Neural cell (in vitro differentiated cells): Measurements from ENCODE around the gene SPG11. TPM values are rescaled to one million over a fixed set of nuclear protein-coding genes. Genes with fewer than 3 reads are reported as not detected.

Experiments used
- H2AFZ ChIP-seq: fragments of 200-600, 300-800 bp; sonication (generic), shearing (Covaris generic); 2 replicates; pipeline ENCODE4 v1.6.0; 2014; ENCODE audit warnings: low read depth, mild to moderate bottlenecking, antibody characterized with exemption, low read length, moderate library complexity
- H3F3A ChIP-seq: fragments of 200-600 bp; shearing (Covaris generic); 2 replicates; pipeline ENCODE4 v1.6.1; 2016; ENCODE audit warnings: mild to moderate bottlenecking, moderate library complexity, mixed read lengths, antibody characterized with exemption, low read length; ENCODE audit not compliant: insufficient read depth, poor library complexity, severe bottlenecking
- H3K27ac ChIP-seq: fragments of 200-600, 300-800 bp; sonication (generic), shearing (Covaris generic); 2 replicates; pipeline ENCODE4 v1.5.1; 2014; ENCODE audit warnings: mild to moderate bottlenecking, low read length, moderate library complexity
- H3K27me3 ChIP-seq: fragments of 300-800, 200-600 bp; sonication (generic), shearing (Covaris generic); 2 replicates; pipeline ENCODE4 v1.6.0; 2014; ENCODE audit warnings: mild to moderate bottlenecking, low read depth, low read length, moderate library complexity; ENCODE audit not compliant: insufficient read depth
- H3K36me3 ChIP-seq: fragments of 300-800, 200-600 bp; sonication (generic), shearing (Covaris generic); 2 replicates; pipeline ENCODE4 v1.5.1; 2014; ENCODE audit warnings: mild to moderate bottlenecking, antibody characterized with exemption, low read length, moderate library complexity; ENCODE audit not compliant: insufficient read depth
- H3K4me2 ChIP-seq: fragments of 300-800, 200-600 bp; sonication (generic), shearing (Covaris generic); 2 replicates; pipeline ENCODE4 v1.6.0; 2014; ENCODE audit warnings: mild to moderate bottlenecking, low read length
- H3K4me3 ChIP-seq: fragments of 300-800, 200-600 bp; sonication (generic), shearing (Covaris generic); 2 replicates; pipeline ENCODE4 v1.5.1; 2014; ENCODE audit warnings: mild to moderate bottlenecking, low read length, moderate library complexity
- H3K79me2 ChIP-seq: fragments of 200-600 bp; shearing (Covaris generic); replicated peaks from 2 replicates; pipeline ENCODE4 v1.6.0; 2014; ENCODE audit warnings: mild to moderate bottlenecking, low read length, moderate library complexity; ENCODE audit not compliant: insufficient read depth
- H3K9ac ChIP-seq: fragments of 300-800, 200-600 bp; sonication (generic), shearing (Covaris generic); 2 replicates; pipeline ENCODE4 v1.6.1; 2016; ENCODE audit warnings: mild to moderate bottlenecking, low read length, mixed read lengths
- H3K9me2 ChIP-seq: fragments of 200-600 bp; shearing (Covaris generic); 2 replicates; pipeline ENCODE4 v1.6.1; 2016; ENCODE audit warnings: mild to moderate bottlenecking, low read length, mixed read lengths; ENCODE audit not compliant: insufficient read depth
- H3K9me3 ChIP-seq: fragments of 200-600, 300-800 bp; sonication (generic), shearing (Covaris generic); 2 replicates; pipeline ENCODE4 v1.6.1; 2016; ENCODE audit warnings: mild to moderate bottlenecking, mixed run types, low read length, moderate library complexity, mixed read lengths
- H4K20me1 ChIP-seq: fragments of 200-600 bp; shearing (Covaris generic); 2 replicates; pipeline ENCODE4 v1.6.1; 2016; ENCODE audit warnings: mild to moderate bottlenecking, mixed run types; ENCODE audit not compliant: insufficient read depth
- CTCF ChIP-seq: fragments of 450-650 bp; IDR thresholded peaks from 2 replicates; pipeline ENCODE4 v1.5.1; 2014; ENCODE audit warnings: antibody characterized with exemption, mild to moderate bottlenecking, moderate library complexity; ENCODE audit not compliant: poor library complexity, severe bottlenecking
- EP300 ChIP-seq: fragments of 450-650 bp; conservative IDR thresholded peaks from 2 replicates; pipeline ENCODE4 v1.6.1; 2014; ENCODE audit warnings: antibody characterized with exemption, mild to moderate bottlenecking, moderate library complexity; ENCODE audit not compliant: poor library complexity, severe bottlenecking
- EZH2 ChIP-seq: fragments of 200-600, 300-800 bp; shearing (Covaris generic), sonication (generic); IDR thresholded peaks from 2 replicates; pipeline ENCODE4 v1.6.1; 2014; ENCODE audit warnings: antibody characterized with exemption, low read length, borderline replicate concordance, mild to moderate bottlenecking; ENCODE audit not compliant: insufficient read depth, poor library complexity, severe bottlenecking
- MXI1 ChIP-seq: fragments of 450-650 bp; conservative IDR thresholded peaks from 2 replicates; pipeline ENCODE4 v1.6.1; 2014; ENCODE audit warnings: antibody characterized with exemption, mild to moderate bottlenecking; ENCODE audit not compliant: poor library complexity, severe bottlenecking
- POLR2AphosphoS5 ChIP-seq: IDR thresholded peaks from 2 replicates; pipeline ENCODE4 v1.6.1; 2012
- RAD21 ChIP-seq: fragments of 450-650 bp; conservative IDR thresholded peaks from 2 replicates; pipeline ENCODE4 v1.6.1; 2014; ENCODE audit warnings: antibody characterized with exemption, mild to moderate bottlenecking, moderate library complexity
- REST ChIP-seq: IDR thresholded peaks from 2 replicates; pipeline ENCODE4 v1.6.1; 2012; ENCODE audit warnings: borderline replicate concordance
- SMC3 ChIP-seq: fragments of 450-650 bp; conservative IDR thresholded peaks from 2 replicates; pipeline ENCODE4 v1.6.1; 2014; ENCODE audit warnings: antibody characterized with exemption, mild to moderate bottlenecking, moderate library complexity; ENCODE audit not compliant: poor library complexity
- TAF1 ChIP-seq: IDR thresholded peaks from 2 replicates; pipeline ENCODE4 v1.6.1; 2012; ENCODE audit warnings: low read depth
- polyA plus RNA-seq: library from polyadenylated mRNA; depleted of rRNA; stranded (reverse); fragments of >200 nt; gene quantifications from 2 replicates; pipeline ENCODE4 v1.2.3, GENCODE V29; 2014

SPG11 gene
- polyA plus RNA-seq, 1 donor from 2014 or later, result 52.2 TPM

DNA sequence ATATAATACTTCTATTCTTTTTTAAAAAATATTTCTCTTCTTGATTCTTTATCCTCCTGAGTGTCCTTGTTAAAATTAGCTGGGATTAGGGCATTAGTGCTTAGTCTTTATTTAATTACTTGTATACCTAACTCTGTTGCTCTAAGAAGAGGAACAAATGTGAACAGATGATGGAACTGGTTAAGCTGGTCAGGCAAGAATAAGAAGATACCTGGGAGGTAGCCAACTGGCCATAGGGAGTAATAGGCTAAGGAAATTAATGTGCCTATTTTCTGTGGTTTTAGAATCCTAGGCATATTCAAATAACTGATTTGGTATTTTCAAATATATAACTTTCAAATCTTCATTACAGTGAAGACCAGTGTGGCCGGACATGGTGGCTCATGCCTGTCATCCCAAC lies 72.1 kb downstream of the SPG11 start:
- Histone ChIP-seq H3K36me3 (peaks cover 6% of the 10 kb centered on the region), H3K27me3 (no peaks in the 10 kb centered on the region)
- TF ChIP-seq POLR2AphosphoS5 (no peak), EZH2 (no peak), CTCF (no peak), SMC3 (no peak), REST (no peak), RAD21 (no peak), EP300 (no peak), MXI1 (no peak), TAF1 (no peak)

GRCh38 chr15:44588541-44588940 lies 74.9 kb downstream of the SPG11 start:
- no peaks in the 10 kb centered on the region for H3K79me2 ChIP-seq
- H3F3A ChIP-seq, result no peaks in the 10 kb centered on the region
- H4K20me1 ChIP-seq, result no peaks in the 10 kb centered on the region
- H3K4me3 ChIP-seq, result no peak overlapping the region
- H3K27ac ChIP-seq, result no peak overlapping the region
- H3K4me2 ChIP-seq, result no peak overlapping the region
- H2AFZ ChIP-seq, result no peak overlapping the region
- no peaks in the 10 kb centered on the region for H3K27me3 ChIP-seq
- TF ChIP-seq RAD21 (no peak), TAF1 (no peak), MXI1 (no peak), CTCF (no peak)
- peaks cover 10% of the 10 kb centered on the region for H3K36me3 ChIP-seq
- H3K9ac ChIP-seq, result no peak overlapping the region
- H3K9me3 ChIP-seq, result no peaks in the 10 kb centered on the region
- no peaks in the 10 kb centered on the region for H3K9me2 ChIP-seq

More for the DNA sequence above, 72.1 kb downstream of the SPG11 start:
- H3K9me2 ChIP-seq, result no peaks in the 10 kb centered on the region
- H3K4me3 ChIP-seq, result no peak overlapping the region
- no peaks in the 10 kb centered on the region for H3K79me2 ChIP-seq
- no peak overlapping the region for H3K27ac ChIP-seq
- H4K20me1 ChIP-seq, result no peaks in the 10 kb centered on the region
- no peak overlapping the region for H3K4me2 ChIP-seq
- no peak overlapping the region for H3K9ac ChIP-seq
- no peaks in the 10 kb centered on the region for H3F3A ChIP-seq
- H2AFZ ChIP-seq, result no peak overlapping the region
- H3K9me3 ChIP-seq, result no peaks in the 10 kb centered on the region
